SKM-1 treated with dmso at 0.1 percent for 144 hours (cell line): ENCODE measurements around the gene SMYD2.

Experiments used
- DNase-seq: peaks from one replicate; lab custom pipeline; 2025; ENCODE audit not compliant: unreplicated experiment; lab: John Stamatoyannopoulos, UW

SMYD2 gene

GRCh38 chr1:214384373-214385079 lies 103.6 kb downstream of the SMYD2 start:
- DNase-seq: no peak

GRCh38 chr1:214385428-214385827 lies 104.5 kb downstream of the SMYD2 start:
- no peak for DNase-seq

- no peak for DNase-seq
Observed at GRCh38 chr1:214386333-214386732, 105.4 kb downstream of the SMYD2 start.
